ENCODE measurements around the gene TTLL10. TPM values are rescaled to one million over a fixed set of nuclear protein-coding genes. Genes with fewer than 3 reads are reported as not detected.
"Not testable (repeated sequence)": the region's sequence is repeated elsewhere in the genome, so short reads cannot be mapped to it uniquely, and the experiment has no call there.

The TTLL10 gene
- total RNA-seq, 2 experiments from 2014 or later, result not detected

DNA sequence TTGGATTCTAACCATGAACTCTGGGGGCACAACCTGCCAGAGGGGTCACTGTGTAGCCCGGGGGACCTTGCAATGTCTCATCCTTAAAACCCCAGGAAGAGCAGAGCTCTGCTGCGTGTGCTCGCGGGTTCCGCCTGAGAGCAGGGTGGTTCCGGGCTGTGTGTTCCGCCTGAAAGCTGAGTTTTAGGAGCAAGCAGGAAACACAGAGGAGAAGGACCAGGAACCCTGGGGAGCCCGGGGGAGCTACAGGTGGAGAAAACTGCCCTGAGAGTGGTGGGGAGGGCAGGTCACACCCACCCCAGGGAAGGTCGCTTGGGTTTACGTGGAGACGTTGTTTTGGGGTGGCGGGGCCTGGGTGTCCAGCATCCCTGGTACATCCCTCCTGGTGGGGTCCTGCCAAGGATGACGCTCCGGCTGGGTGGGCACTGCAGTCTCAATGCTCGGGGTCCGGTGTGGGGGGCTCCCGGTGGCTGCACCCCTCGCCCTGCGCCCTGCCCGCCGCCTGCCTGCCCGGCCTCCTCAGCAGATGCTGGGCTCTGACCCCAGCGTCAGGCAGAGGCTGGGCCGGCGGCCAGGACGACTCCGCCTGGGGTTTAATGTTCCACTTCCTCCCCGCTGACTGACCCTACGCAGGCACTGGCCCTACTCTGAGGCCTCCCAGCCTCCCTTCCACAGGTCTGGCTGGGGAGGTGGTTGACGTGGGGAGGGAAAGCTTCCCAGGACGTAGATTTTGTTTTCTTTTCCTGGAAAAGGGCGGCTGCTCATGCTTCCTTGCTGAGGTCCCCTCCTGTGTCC lies 40.5 kb upstream of the TTLL10 start:
- Mint-ChIP-seq H3K4me3 (no peak overlapping the region), H3K27ac (no peak overlapping the region), H3K27me3 (no peaks in the 10 kb centered on the region), H3K9me3 (no peaks in the 10 kb centered on the region), H3K4me1 (ENCODE audit: low read depth) (peaks cover 6% of the 10 kb centered on the region), H3K36me3 (no peaks in the 10 kb centered on the region)
- ChIA-PET POLR2A (no interaction called here), CTCF (interaction anchor here (1.0 kb wide), 1 partner anchor 11 kb away, joined by 3 read pairs; no protein-coding TSS in a partner anchor)
- intact Hi-C loops (cut with micrococcal nuclease), result no loop called here
- no peak for DNase-seq

GRCh38 chr1:1134300-1134970 lies 39.2 kb upstream of the TTLL10 start:
- H3K27ac Mint-ChIP-seq, result no peak overlapping the region
- CTCF ChIA-PET, result no interaction called here
- H3K4me3 Mint-ChIP-seq, result no peak overlapping the region
- no peak for DNase-seq
- POLR2A ChIA-PET, result no interaction called here
- intact Hi-C loops (cut with micrococcal nuclease), result no loop called here
- H3K36me3 Mint-ChIP-seq, result no peaks in the 10 kb centered on the region
- peaks cover 6% of the 10 kb centered on the region for H3K4me1 Mint-ChIP-seq (ENCODE audit: low read depth)
- H3K9me3 Mint-ChIP-seq, result no peaks in the 10 kb centered on the region
- no peaks in the 10 kb centered on the region for H3K27me3 Mint-ChIP-seq

DNA sequence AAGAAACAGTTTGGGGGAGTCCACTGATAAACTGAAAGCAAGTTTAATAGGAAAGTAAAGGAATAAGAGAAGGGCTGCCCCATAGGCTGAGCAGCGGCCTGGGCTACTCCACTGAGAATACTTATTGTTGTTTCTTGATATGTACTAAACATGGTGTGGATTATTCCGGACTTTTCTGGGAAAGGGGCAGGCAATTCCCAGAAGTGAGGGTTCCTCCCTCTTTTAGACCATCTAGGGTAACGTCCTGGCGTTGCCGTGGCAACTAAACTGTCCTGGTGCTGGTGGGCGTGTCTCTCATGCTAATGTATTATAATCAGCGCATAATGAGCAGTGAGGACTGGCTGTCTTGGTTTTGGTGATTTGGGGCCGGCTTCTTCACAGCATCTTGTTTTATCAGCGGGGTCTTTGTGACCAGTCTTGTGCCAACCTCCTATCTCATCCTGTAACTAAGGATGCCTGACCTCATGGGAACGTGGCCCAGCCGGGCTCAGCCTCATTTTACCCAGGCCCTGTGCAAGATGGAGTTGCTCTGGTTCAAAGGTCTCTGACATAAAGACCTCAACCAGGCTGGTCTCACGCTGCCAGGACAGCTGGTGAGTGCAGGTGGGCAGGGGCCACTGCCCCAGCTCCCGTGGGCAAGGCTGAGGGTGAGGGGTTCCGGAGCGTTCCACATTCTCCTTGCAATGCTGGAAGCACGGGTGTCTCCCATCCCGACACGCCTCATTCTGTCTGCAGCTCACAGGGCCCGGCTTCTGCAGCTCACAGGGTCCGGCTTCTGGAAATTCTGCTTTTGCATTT lies 38.1 kb upstream of the TTLL10 start:
- ChIA-PET CTCF (interaction anchor here (1.2 kb wide), 1 partner anchor 13 kb away, joined by 4 read pairs; no protein-coding TSS in a partner anchor), POLR2A (no interaction called here)
- H3K27me3 Mint-ChIP-seq, result no peaks in the 10 kb centered on the region
- H3K9me3 Mint-ChIP-seq, result no peaks in the 10 kb centered on the region
- intact Hi-C loops (cut with micrococcal nuclease), result loop anchor here (2.0 kb wide), 1 partner anchor 19 kb away; the partner anchor contains the start of gene C1orf159
- H3K4me1 Mint-ChIP-seq (ENCODE audit: low read depth), result peaks cover 6% of the 10 kb centered on the region
- H3K27ac Mint-ChIP-seq, result no peak overlapping the region
- DNase-seq, result no peak
- H3K36me3 Mint-ChIP-seq, result no peaks in the 10 kb centered on the region
- H3K4me3 Mint-ChIP-seq, result no peak overlapping the region

DNA sequence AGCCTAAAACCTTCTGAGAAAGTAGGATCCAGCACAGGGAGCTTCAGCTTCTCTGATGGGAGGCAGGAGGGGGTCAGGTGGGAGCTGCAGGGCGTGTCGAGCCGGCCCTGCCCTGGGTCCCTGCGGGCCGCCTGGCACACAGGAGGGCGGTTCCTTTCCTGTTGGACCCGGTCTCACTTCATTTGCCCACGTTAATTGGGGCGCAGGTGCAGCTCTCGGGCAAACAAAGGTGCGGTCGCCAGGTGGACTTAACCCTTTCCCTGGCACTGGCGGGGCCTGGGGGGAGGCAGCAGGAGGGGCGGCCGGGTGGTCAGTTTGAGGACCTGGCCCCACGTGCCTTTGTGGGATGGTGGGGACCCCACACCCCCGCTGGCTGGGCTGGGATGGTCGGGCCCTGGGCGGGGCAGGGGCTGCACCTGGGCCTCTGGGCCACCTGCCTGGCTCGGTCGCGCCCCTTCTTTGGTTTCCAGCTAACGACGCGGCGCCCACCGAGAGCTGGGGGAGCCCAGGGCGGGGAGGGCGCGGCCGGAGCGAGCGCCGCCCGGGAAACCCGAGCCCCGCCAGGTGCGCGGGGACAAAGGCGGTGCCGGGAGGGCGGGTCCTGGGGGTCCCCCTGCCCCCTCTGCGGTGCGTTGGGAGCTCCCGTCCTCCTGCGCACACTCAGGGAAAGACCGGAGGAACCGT lies 37.0 kb upstream of the TTLL10 start:
- Mint-ChIP-seq H3K4me1 (ENCODE audit: low read depth) (peaks cover 7% of the 10 kb centered on the region), H3K27ac (no peak overlapping the region), H3K9me3 (no peaks in the 10 kb centered on the region), H3K36me3 (no peaks in the 10 kb centered on the region), H3K27me3 (no peaks in the 10 kb centered on the region), H3K4me3 (no peak overlapping the region)
- ChIA-PET POLR2A (no interaction called here), CTCF (interaction anchor here (0.9 to 1.2 kb wide), 2 partner anchors 14 to 105 kb away, joined by 3 to 4 read pairs; no protein-coding TSS in a partner anchor)
- intact Hi-C loops (cut with micrococcal nuclease), result loop anchor here (1.0 to 2.0 kb wide), 2 partner anchors 20 to 70 kb away; partner anchors contain the start of genes C1orf159 and TNFRSF18
- DNase-seq, result no peak

DNA sequence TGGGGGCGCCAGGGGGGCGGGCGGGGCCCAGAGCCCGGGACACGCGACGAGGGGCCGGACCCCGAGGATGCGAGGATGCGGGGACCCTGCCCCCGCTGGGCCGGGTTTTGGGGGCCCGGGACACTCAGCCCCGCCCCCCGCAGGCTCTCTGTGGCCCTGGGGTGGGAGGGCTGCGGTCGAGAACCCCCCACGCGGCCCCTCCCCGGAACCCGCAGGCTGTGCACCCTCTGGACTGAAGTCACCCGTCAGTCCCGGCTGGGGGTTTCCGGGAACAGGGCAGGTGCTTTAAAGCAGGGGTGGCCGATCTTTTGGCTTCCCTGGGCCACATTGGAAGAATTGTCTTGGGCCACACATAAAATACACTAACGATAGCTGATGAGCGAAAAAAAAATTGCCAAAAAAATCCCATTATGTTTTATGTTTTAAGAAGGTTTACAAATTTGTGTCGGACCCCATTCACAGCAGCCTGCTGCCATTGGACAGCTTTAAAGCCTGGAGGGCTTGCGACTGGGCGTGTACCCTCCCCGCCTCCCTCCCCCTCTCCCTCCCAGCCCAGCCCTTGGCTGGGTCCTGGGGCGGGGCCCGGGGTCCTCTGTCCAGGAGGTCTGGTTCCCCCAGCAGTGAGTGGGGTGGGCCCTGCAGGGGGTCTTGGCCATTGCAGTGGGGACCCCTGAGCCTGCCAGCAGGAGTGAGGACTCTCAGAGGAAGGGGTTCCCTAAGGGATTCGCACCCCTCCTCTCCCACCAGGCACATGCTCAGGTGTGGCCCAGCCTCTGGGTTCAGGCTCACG lies 36.2 kb upstream of the TTLL10 start:
- no peaks in the 10 kb centered on the region for H3K27me3 Mint-ChIP-seq
- no peaks in the 10 kb centered on the region for H3K9me3 Mint-ChIP-seq
- H3K4me3 Mint-ChIP-seq, result no peak overlapping the region
- peaks cover 12% of the 10 kb centered on the region for H3K4me1 Mint-ChIP-seq (ENCODE audit: low read depth)
- DNase-seq, result peak; percentile 82
- ChIA-PET CTCF (no interaction called here), POLR2A (no interaction called here)
- intact Hi-C loops (cut with micrococcal nuclease), result loop anchor here (1.0 to 2.0 kb wide), 2 partner anchors 21 to 69 kb away; partner anchors contain the start of genes C1orf159 and TNFRSF18
- peak overlapping the region; percentile 72 for H3K27ac Mint-ChIP-seq
- no peaks in the 10 kb centered on the region for H3K36me3 Mint-ChIP-seq

- no peak overlapping the region for H3K4me3 Mint-ChIP-seq
- H3K27ac Mint-ChIP-seq, result no peak overlapping the region
- ChIA-PET CTCF (no interaction called here), POLR2A (no interaction called here)
- no peak for DNase-seq
- H3K27me3 Mint-ChIP-seq, result no peaks in the 10 kb centered on the region
- no peaks in the 10 kb centered on the region for H3K36me3 Mint-ChIP-seq
- H3K4me1 Mint-ChIP-seq (ENCODE audit: low read depth), result peaks cover 25% of the 10 kb centered on the region
- H3K9me3 Mint-ChIP-seq, result no peaks in the 10 kb centered on the region
- intact Hi-C loops (cut with micrococcal nuclease), result no loop called here
These were observed 33.0 kb upstream of the TTLL10 start for GRCh38 chr1:1140673-1141072.

DNA sequence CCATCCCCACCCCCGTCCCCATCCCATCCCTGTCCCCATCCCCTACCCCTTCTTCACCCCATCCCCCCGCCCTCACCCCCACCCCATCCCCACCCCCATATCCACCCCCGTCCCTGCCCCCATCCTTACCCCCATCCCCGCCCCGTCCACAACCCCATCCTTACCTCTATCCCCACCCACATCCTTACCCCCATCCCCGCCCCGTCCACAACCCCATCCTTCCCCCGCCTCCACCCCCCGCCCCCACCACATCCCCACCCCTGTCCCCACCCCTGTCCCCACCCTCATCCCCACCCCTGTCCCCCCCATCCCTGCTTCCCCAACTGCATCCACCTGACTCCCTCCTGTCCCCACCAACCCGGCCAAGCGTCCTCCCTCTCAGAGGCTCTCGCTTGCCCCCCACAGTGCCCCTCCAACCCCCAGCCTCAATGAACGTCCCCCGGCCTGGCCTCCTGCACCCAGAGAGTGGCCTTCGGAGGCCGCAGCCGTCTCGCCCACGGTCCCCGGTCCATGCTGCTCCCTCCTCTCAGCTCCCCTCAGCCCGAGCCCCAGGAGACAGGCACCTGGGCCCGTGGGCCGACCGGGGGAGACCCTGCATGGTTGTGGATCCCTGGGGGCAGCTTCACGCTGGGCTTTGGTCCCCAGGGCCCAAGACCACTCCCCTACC lies 32.3 kb upstream of the TTLL10 start:
- POLR2A ChIA-PET, result no interaction called here
- CTCF ChIA-PET, result no interaction called here
- H3K27ac Mint-ChIP-seq, result no peak overlapping the region

DNA sequence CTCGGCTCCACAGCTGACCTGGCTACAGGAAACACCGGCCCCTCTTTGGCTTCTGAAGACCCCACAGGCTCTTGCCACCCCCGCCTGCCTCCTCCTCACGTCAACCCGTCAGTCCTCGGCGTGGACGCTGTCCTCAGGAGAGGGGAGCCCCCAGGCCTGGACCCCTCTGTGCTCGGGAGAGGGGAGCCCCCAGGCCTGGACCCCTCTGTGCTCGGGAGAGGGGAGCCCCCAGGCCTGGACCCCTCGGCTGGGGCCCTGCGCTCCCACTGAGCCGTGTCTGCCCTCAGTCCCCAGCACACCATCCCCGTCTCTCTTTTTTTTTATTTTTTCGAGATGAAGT lies 31.8 kb upstream of the TTLL10 start:
- H3K27ac Mint-ChIP-seq, result no peak overlapping the region
- H3K9me3 Mint-ChIP-seq, result no peaks in the 10 kb centered on the region
- intact Hi-C loops (cut with micrococcal nuclease), result no loop called here
- no peak for DNase-seq
- POLR2A ChIA-PET, result no interaction called here
- no peaks in the 10 kb centered on the region for H3K36me3 Mint-ChIP-seq
- no peak overlapping the region for H3K4me3 Mint-ChIP-seq
- CTCF ChIA-PET, result no interaction called here
- no peaks in the 10 kb centered on the region for H3K27me3 Mint-ChIP-seq
- peaks cover 25% of the 10 kb centered on the region for H3K4me1 Mint-ChIP-seq (ENCODE audit: low read depth)

More for the DNA sequence above, 32.3 kb upstream of the TTLL10 start:
- intact Hi-C loops (cut with micrococcal nuclease), result no loop called here
- DNase-seq, result no peak
- H3K9me3 Mint-ChIP-seq, result no peaks in the 10 kb centered on the region
- H3K27me3 Mint-ChIP-seq, result no peaks in the 10 kb centered on the region
- no peaks in the 10 kb centered on the region for H3K36me3 Mint-ChIP-seq
- H3K4me1 Mint-ChIP-seq (ENCODE audit: low read depth), result peaks cover 25% of the 10 kb centered on the region
- no peak overlapping the region for H3K4me3 Mint-ChIP-seq

DNA sequence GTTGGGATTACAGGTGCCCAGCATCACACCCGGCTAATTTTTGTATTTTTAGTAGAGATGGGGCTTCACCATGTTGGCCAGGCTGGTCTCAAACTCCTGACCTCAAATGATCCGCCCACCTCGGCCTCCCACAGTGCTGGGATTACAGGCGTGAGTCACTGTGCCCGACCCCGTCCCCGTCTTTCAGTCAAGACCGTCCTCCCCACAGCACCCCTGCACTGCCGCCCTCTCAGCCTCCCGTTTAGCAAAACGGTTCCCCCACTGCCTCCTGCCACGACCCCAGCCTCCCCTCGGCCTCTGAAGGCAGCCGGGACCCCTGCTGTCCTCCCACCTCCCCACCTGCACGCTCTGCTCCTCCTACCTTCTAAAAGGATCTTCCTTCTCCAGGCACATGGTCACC lies 31.3 kb upstream of the TTLL10 start:
- H3K27me3 Mint-ChIP-seq; H3K4me3 Mint-ChIP-seq; POLR2A ChIA-PET; intact Hi-C loops (cut with micrococcal nuclease); CTCF ChIA-PET; H3K36me3 Mint-ChIP-seq; H3K9me3 Mint-ChIP-seq: not testable (repeated sequence)
- peak; percentile 51 for DNase-seq
- Mint-ChIP-seq H3K4me1 (ENCODE audit: low read depth) (peaks cover 24% of the 10 kb centered on the region), H3K27ac (peak overlapping the region; percentile 45)

DNA sequence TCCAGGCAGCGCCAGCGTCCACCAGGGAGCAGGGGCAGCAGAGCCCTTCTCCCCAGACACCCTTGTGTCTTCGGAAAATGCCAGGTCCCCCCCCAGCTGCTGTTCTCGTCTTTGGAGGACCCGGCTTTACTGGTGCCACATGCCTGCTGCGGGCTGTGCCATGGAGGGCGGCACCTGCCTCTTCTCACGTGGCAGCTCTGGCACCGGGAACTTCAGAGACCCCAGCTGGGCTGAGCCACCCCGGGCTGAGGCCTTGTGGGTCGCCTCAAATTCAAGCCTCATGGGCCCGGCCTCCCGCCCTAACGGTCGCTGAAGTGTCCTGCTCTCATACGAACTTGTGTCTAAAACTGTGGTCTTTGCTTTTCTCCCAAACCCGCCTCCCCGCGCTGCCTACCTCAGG lies 30.8 kb upstream of the TTLL10 start:
- intact Hi-C loops (cut with micrococcal nuclease), result no loop called here
- peaks cover 21% of the 10 kb centered on the region for H3K4me1 Mint-ChIP-seq (ENCODE audit: low read depth)
- no peaks in the 10 kb centered on the region for H3K9me3 Mint-ChIP-seq
- POLR2A ChIA-PET, result no interaction called here
- H3K27ac Mint-ChIP-seq, result peak overlapping the region; percentile 45
- no peak overlapping the region for H3K4me3 Mint-ChIP-seq
- no peak for DNase-seq
- no peaks in the 10 kb centered on the region for H3K27me3 Mint-ChIP-seq
- CTCF ChIA-PET, result no interaction called here
- H3K36me3 Mint-ChIP-seq, result no peaks in the 10 kb centered on the region

GRCh38 chr1:1143636-1144035 lies 30.0 kb upstream of the TTLL10 start:
- H3K4me1 Mint-ChIP-seq (ENCODE audit: low read depth), result peaks cover 19% of the 10 kb centered on the region
- peak overlapping the region; percentile 89 for H3K27ac Mint-ChIP-seq
- intact Hi-C loops (cut with micrococcal nuclease), result no loop called here
- H3K9me3 Mint-ChIP-seq, result no peaks in the 10 kb centered on the region
- no peaks in the 10 kb centered on the region for H3K27me3 Mint-ChIP-seq
- H3K36me3 Mint-ChIP-seq, result no peaks in the 10 kb centered on the region
- peak overlapping the region; percentile 39 for H3K4me3 Mint-ChIP-seq
- CTCF ChIA-PET, result no interaction called here
- POLR2A ChIA-PET, result interaction anchor here (0.9 kb wide), 1 partner anchor 14 kb away, joined by 3 read pairs; no protein-coding TSS in a partner anchor
- no peak for DNase-seq
